Epithelial cell of proximal tubule (primary cell): ENCODE measurements around the gene ZNF883. TPM values are rescaled to one million over a fixed set of nuclear protein-coding genes. Genes with fewer than 3 reads are reported as not detected.

ENCODE experiments used
- DNase-seq: peaks from one replicate; pipeline ENCODE4 v3.0.0-alpha.2; 2011; ENCODE audit warnings: low read depth
- H3K4me3 ChIP-seq: 2 replicates; pipeline ENCODE4 v1.5.1; 2011; ENCODE audit warnings: low read depth, mild to moderate bottlenecking, low read length
- total RNA-seq: library from RNA; depleted of rRNA; stranded (reverse); fragments of >200 nt; gene quantifications from 2 replicates; pipeline ENCODE4 v1.2.3, GENCODE V29; 2015
- TF ChIP-seq, protein P1 (sequence below): conservative IDR thresholded peaks from 2 replicates; pipeline ENCODE4 v1.5.1; 2012; ENCODE audit warnings: low read depth, mild to moderate bottlenecking, low read length

The ZNF883 gene
- total RNA-seq, 1 donor from 2014 or later: 3.4 TPM

DNA sequence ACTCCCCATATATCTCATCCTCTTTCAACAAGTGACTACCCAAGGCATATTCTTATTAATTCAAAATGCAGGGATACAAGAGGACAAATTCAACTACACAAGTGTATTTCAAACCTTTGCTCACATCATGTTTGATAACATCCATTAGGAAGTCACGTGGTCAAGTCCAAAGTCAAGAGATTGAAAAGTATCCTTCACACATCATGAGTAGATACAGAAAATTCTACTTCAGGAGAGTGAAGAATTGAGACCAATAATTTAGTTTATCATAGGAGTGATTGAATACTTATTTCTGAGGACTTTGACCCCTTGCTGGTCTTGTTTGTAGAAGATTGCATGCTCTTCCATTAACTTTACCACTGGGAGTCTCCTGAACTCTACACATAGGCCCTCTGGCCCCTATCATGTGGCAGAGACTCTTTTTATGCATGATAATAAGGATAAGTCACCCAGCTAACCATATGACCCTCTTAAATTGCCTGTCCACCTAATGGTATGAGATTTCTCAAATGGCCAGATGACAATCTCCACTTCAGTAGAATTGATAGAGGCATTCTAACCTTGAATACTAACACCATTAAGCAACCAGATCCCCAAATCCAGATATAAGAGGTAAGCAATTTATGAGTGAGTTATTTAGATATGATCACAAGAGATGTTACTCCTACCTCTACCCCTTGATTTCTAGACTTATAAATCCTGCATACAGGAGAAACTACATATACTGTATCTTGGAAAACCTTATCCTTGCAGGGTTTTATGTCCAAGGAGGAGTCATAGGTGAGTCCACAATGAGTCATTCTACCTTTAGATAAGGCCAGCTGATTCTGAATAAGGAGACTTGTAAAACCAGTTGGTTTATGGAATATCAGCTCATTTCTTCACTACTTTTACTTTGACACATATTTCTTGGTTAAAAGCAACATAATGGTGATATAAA lies 94.7 kb downstream of the ZNF883 start:
- H3K4me3 ChIP-seq: no peak overlapping the region
- TF ChIP-seq, protein P1, sequence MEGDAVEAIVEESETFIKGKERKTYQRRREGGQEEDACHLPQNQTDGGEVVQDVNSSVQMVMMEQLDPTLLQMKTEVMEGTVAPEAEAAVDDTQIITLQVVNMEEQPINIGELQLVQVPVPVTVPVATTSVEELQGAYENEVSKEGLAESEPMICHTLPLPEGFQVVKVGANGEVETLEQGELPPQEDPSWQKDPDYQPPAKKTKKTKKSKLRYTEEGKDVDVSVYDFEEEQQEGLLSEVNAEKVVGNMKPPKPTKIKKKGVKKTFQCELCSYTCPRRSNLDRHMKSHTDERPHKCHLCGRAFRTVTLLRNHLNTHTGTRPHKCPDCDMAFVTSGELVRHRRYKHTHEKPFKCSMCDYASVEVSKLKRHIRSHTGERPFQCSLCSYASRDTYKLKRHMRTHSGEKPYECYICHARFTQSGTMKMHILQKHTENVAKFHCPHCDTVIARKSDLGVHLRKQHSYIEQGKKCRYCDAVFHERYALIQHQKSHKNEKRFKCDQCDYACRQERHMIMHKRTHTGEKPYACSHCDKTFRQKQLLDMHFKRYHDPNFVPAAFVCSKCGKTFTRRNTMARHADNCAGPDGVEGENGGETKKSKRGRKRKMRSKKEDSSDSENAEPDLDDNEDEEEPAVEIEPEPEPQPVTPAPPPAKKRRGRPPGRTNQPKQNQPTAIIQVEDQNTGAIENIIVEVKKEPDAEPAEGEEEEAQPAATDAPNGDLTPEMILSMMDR: no peak
- DNase-seq: no peak

DNA sequence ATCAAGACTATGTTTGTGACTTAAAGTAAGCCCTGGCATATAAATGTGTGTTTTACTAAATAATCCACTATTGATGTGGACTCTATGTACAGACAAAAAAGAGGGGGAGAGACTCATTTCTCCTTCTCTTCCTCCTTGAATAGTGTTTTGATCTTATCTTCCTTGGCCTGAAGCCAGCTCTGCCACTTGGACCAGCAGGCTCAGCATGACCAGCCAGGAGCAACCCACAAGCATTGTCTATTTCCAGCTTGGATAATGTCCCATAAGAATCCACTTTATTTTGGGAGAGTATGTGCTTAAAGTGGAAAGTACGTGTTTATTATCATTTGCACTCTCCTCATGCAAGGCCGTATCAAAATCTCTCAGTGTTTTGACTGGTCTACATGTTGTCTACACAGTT lies 97.5 kb downstream of the ZNF883 start:
- TF ChIP-seq, protein P1: no peak
- H3K4me3 ChIP-seq: no peak overlapping the region
- no peak for DNase-seq

DNA sequence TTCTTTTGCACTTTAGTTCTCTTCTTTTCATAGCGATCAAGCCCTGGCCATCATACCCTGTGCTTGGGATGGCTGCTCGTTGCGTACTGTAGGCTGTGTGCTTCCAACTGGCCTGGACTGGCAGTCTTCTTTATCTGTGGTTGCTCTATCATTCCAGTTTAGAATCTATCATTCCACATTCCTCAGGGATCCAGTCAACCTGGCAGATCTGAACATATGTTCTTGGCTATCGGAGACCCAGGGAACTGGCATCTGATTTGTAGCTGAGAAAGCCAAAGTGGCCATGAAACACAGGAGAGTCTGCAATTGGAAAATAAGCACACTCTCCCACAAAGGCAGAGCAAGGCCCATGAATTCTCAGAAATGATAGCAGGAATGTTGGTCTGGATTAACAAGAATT lies 98.7 kb downstream of the ZNF883 start:
- TF ChIP-seq, protein P1: no peak
- no peak overlapping the region for H3K4me3 ChIP-seq
- no peak for DNase-seq

DNA sequence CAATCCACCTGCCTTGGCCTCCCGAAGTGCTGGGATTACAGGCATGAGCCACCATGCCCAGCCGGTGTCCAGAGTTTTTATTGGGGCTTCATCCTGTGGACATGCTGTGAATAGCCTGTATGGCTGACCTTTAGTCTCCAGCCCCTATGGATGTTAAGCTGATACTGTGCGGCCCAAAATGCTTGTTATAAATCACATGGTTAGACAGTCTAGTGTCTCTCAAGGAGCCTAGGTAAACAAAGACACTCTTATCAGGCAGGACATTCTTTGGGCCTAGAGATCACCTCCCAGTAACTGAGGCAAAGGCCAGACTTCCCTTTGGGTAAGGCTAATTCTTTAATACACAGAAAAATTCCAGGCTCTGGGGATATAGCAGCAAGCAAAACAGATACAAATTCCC lies 99.4 kb downstream of the ZNF883 start:
- TF ChIP-seq, protein P1: no peak
- no peak for DNase-seq
- no peak overlapping the region for H3K4me3 ChIP-seq

DNA sequence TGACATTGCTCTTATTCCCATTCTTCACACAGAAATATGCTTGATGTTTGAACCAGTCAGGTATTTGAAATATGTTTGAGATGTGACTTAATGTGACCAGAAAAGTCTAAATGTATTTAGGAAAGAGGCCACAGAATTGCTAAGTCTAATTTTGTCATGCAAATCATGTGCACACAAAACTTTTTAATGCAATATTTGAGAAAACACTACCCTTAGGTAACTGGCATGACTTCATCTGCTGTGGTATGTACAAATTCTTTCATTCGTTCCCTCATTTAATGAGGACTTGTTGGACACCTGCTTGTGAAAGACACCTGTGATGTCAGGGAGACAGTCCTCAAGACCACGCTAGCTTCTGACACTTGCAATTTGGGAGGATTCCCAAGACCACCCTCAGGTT lies 100.3 kb downstream of the ZNF883 start:
- TF ChIP-seq, protein P1: no peak
- H3K4me3 ChIP-seq: no peak overlapping the region

More for the DNA sequence above, 100.3 kb downstream of the ZNF883 start:
- no peak for DNase-seq

Other genes with a start within 250 kb of the ZNF883 start
- not detected in 2 replicates for gene SLC46A2, start 121.3 kb downstream of the ZNF883 start, total RNA-seq
- gene ZFP37, start 44.5 kb upstream of the ZNF883 start, total RNA-seq: 0.58 and 0.94 TPM in 2 replicates
- 3.7 and 4.8 TPM in 2 replicates for gene SLC31A2, start 138.8 kb upstream of the ZNF883 start, total RNA-seq
- 13.3 and 14.6 TPM in 2 replicates for gene FKBP15, start 209.1 kb upstream of the ZNF883 start, total RNA-seq
- 8.1 and 15.4 TPM in 2 replicates for gene SLC31A1, start 209.4 kb upstream of the ZNF883 start, total RNA-seq